Panc1 (cell line): ENCODE data around the gene NBDY. TPM values are rescaled to one million over a fixed set of nuclear protein-coding genes. Genes with fewer than 3 reads are reported as not detected.
"Not testable (repeated sequence)": the region's sequence is repeated elsewhere in the genome, so short reads cannot be mapped to it uniquely, and the experiment has no call there.

Source experiments
- ATAC-seq: fragments of 200-7000 bp; cut with Tn5 transposase; 2 replicates; pipeline ENCODE4 v1.9.1; 2020; ENCODE audit warnings: mild to moderate bottlenecking, moderate library complexity
- BruUV-seq: library from RNA; stranded (reverse); fragments of 400-500 nt; replicated peaks from 2 replicates; lab custom pipeline; 2021; lab: Mats Ljungman, UMichigan
- CTCF ChIA-PET: fragments of 300-600 bp; sonication (Branson Sonifier 250); formaldehyde crosslinking; loops from one replicate; lab custom pipeline; 2022; ENCODE audit warnings: antibody characterized with exemption; lab: Charles Lee
- POLR2A ChIA-PET: fragments of 300-600 bp; sonication (Branson Sonifier 250); formaldehyde crosslinking; loops from one replicate; lab custom pipeline; 2022; ENCODE audit warnings: antibody characterized with exemption; lab: Charles Lee
- DNase-seq: peaks from one replicate; pipeline ENCODE4 v3.0.0-alpha.2; 2010; ENCODE audit warnings: low read depth, low spot score
- H3K27ac ChIP-seq: 2 replicates; pipeline ENCODE4 v1.5.1; 2011; ENCODE audit warnings: mild to moderate bottlenecking, low read length, inconsistent platforms
- H3K27me3 ChIP-seq: fragments of 200-500 bp; sonication (Bioruptor generic); 2 replicates; pipeline ENCODE4 v1.6.0; 2014; ENCODE audit warnings: low read length, inconsistent platforms; ENCODE audit not compliant: control insufficient read depth, insufficient read depth
- H3K36me3 ChIP-seq: fragments of 200-500 bp; sonication (Bioruptor generic); 2 replicates; pipeline ENCODE4 v1.5.1; 2014; ENCODE audit warnings: inconsistent platforms, mild to moderate bottlenecking, low read length, moderate library complexity; ENCODE audit not compliant: control insufficient read depth, insufficient read depth
- H3K4me1 ChIP-seq: 2 replicates; pipeline ENCODE4 v1.5.1; 2011; ENCODE audit warnings: inconsistent platforms, mild to moderate bottlenecking, low read length, moderate library complexity; ENCODE audit not compliant: control insufficient read depth, insufficient read depth
- H3K4me3 ChIP-seq, 2 experiments: 2 replicates each; pipeline ENCODE4 v1.5.1; 2011 to 2012; ENCODE audit warnings: low read depth in 2 of 2, low read length in 2 of 2, mild to moderate bottlenecking in 2 of 2, inconsistent platforms in 1 of 2, moderate library complexity in 1 of 2
- H3K9me3 ChIP-seq: fragments of 200-500 bp; sonication (Bioruptor generic); 2 replicates; pipeline ENCODE4 v1.5.1; 2014; ENCODE audit warnings: low read depth, mild to moderate bottlenecking, inconsistent platforms, low read length, moderate library complexity; ENCODE audit not compliant: control insufficient read depth, insufficient read depth
- CTCF ChIP-seq: fragments of 450-650 bp; IDR thresholded peaks from 2 replicates; pipeline ENCODE4 v1.5.1; 2017; ENCODE audit warnings: mild to moderate bottlenecking
- POLR2AphosphoS5 ChIP-seq: IDR thresholded peaks from 2 replicates; pipeline ENCODE4 v1.6.1; 2012; ENCODE audit warnings: mild to moderate bottlenecking, low read depth, low read length, moderate library complexity
- REST ChIP-seq, 2 experiments: IDR thresholded peaks; 2 replicates each; pipeline ENCODE4 v1.6.1; 2011 to 2012; ENCODE audit warnings: low read depth in 2 of 2, control low read depth in 1 of 2, low read length in 1 of 2, mild to moderate bottlenecking in 1 of 2, moderate library complexity in 1 of 2; ENCODE audit not compliant: insufficient read depth in 1 of 2
- SIN3A ChIP-seq: IDR thresholded peaks from 2 replicates; pipeline ENCODE4 v1.6.1; 2012; ENCODE audit warnings: low read depth, mild to moderate bottlenecking, low read length, moderate library complexity, borderline replicate concordance; ENCODE audit not compliant: insufficient read depth
- TCF7L2 ChIP-seq: IDR thresholded peaks from 2 replicates; pipeline ENCODE4 v1.6.1; 2011; ENCODE audit warnings: mild to moderate bottlenecking, low read depth, low read length, inconsistent platforms
- in situ Hi-C: cut with HindIII; loops from 2 replicates; pipeline ENCODE4 v1.10.0; 2016; ENCODE audit warnings: low sequenced_read_pairs, low pct_unique_long_range_greater_than_20kb
- intact Hi-C: fragments of 100-400 bp; cut with micrococcal nuclease; formaldehyde crosslinking; loops from one replicate; pipeline ENCODE4 v1.10.0; 2022; ENCODE audit not compliant: unreplicated experiment
- total RNA-seq: library from RNA; stranded (reverse); gene quantifications from one replicate; pipeline ENCODE4 v1.2.1, GENCODE V29; 2021; ENCODE audit not compliant: unreplicated experiment

Gene NBDY
- total RNA-seq, 1 experiment from 2014 or later, result 52.0 TPM

GRCh38 chrX:56759736-56760409 lies 30.8 kb downstream of the NBDY start:
- ATAC-seq, result no peak
- H3K4me1 ChIP-seq, result no peaks in the 10 kb centered on the region
- in situ Hi-C loops, result no loop called here
- intact Hi-C loops, result no loop called here
- no peak overlapping the region for H3K27ac ChIP-seq
- BruUV-seq, result no TSS peak
- no peaks in the 10 kb centered on the region for H3K9me3 ChIP-seq
- H3K36me3 ChIP-seq, result no peaks in the 10 kb centered on the region
- DNase-seq, result no peak
- CTCF ChIA-PET, result no interaction called here
- H3K27me3 ChIP-seq, result no peaks in the 10 kb centered on the region
- TF ChIP-seq POLR2AphosphoS5 (no peak), CTCF (no peak), REST (IDR thresholded peaks at IDR 0.05; ENCODE audit: insufficient read depth in 1 of 2, low read depth in 2 of 2, low read length in 1 of 2) (no peak), TCF7L2 (no peak), SIN3A (no peak)
- no peak overlapping the region for H3K4me3 ChIP-seq
- POLR2A ChIA-PET, result no interaction called here

GRCh38 chrX:56760410-56761124 lies 31.5 kb downstream of the NBDY start:
- BruUV-seq, DNase-seq, H3K27me3 ChIP-seq, H3K27ac ChIP-seq, POLR2A ChIA-PET, H3K9me3 ChIP-seq, H3K4me3 ChIP-seq, intact Hi-C loops, in situ Hi-C loops, ATAC-seq, CTCF ChIA-PET, H3K4me1 ChIP-seq, H3K36me3 ChIP-seq: not testable (repeated sequence)

GRCh38 chrX:56761167-56761566 lies 32.1 kb downstream of the NBDY start:
- POLR2A ChIA-PET, result no interaction called here
- CTCF ChIA-PET, result no interaction called here
- BruUV-seq, result no TSS peak
- Histone ChIP-seq H3K9me3 (no peaks in the 10 kb centered on the region), H3K4me3 (no peak overlapping the region), H3K4me1 (no peaks in the 10 kb centered on the region), H3K27me3 (no peaks in the 10 kb centered on the region), H3K27ac (no peak overlapping the region), H3K36me3 (no peaks in the 10 kb centered on the region)
- ATAC-seq (no peak), DNase-seq (no peak)
- TF ChIP-seq REST (IDR thresholded peaks at IDR 0.05; ENCODE audit: insufficient read depth in 1 of 2, low read depth in 2 of 2, low read length in 1 of 2) (no peak), CTCF (no peak), POLR2AphosphoS5 (no peak)
- intact Hi-C loops (no loop called here), in situ Hi-C loops (no loop called here)
